GM19238 (cell line): ENCODE measurements around the gene ATXN7L2.

Experiments
- DNase-seq: peaks from one replicate; pipeline ENCODE4 v3.0.0; 2011; ENCODE audit warnings: low spot score; ENCODE audit not compliant: insufficient read length

The ATXN7L2 gene

GRCh38 chr1:109476825-109477224 is 6.9 kb upstream of the ATXN7L2 start:
- DNase-seq, result no peak

- DNase-seq, result no peak
Measured at GRCh38 chr1:109477821-109478220, 5.9 kb upstream of the ATXN7L2 start.

GRCh38 chr1:109478806-109479205 is 4.9 kb upstream of the ATXN7L2 start:
- DNase-seq, result no peak

GRCh38 chr1:109479311-109479710 is 4.4 kb upstream of the ATXN7L2 start:
- DNase-seq, result no peak

GRCh38 chr1:109479901-109480300 is 3.8 kb upstream of the ATXN7L2 start:
- DNase-seq, result no peak

GRCh38 chr1:109481646-109482045 is 2.1 kb upstream of the ATXN7L2 start:
- no peak for DNase-seq

GRCh38 chr1:109482242-109482641 is 1.5 kb upstream of the ATXN7L2 start:
- DNase-seq, result no peak

- DNase-seq, result no peak
Measured at GRCh38 chr1:109482791-109483671, 674 bp upstream of the ATXN7L2 start.

GRCh38 chr1:109484519-109484975 is 842 bp downstream of the ATXN7L2 start:
- DNase-seq, result no peak

GRCh38 chr1:109485001-109485400 is 1.3 kb downstream of the ATXN7L2 start:
- DNase-seq, result no peak

GRCh38 chr1:109487261-109487660 is 3.6 kb downstream of the ATXN7L2 start:
- no peak for DNase-seq

- DNase-seq, result no peak
Measured at GRCh38 chr1:109488201-109488600, 4.5 kb downstream of the ATXN7L2 start.

GRCh38 chr1:109488696-109489095 is 5.0 kb downstream of the ATXN7L2 start:
- DNase-seq, result no peak

GRCh38 chr1:109490029-109490933 is 6.6 kb downstream of the ATXN7L2 start:
- peak; percentile 56 for DNase-seq

- no peak for DNase-seq
Measured at GRCh38 chr1:109490934-109491302, 7.2 kb downstream of the ATXN7L2 start.

GRCh38 chr1:109491372-109491771 is 7.7 kb downstream of the ATXN7L2 start:
- DNase-seq, result no peak

- DNase-seq, result no peak
Measured at GRCh38 chr1:109492779-109493178, 9.1 kb downstream of the ATXN7L2 start.

- no peak for DNase-seq
Measured at GRCh38 chr1:109493227-109493626, 9.5 kb downstream of the ATXN7L2 start.

- DNase-seq, result peak; percentile 94
Measured at GRCh38 chr1:109493805-109494539, 10.3 kb downstream of the ATXN7L2 start, which contains the start of gene CYB561D1. CYB561D1 (plus strand) TSS chr1:109494094; CDS start chr1:109494140, 46 bp downstream.

GRCh38 chr1:109495738-109496137 is 12.0 kb downstream of the ATXN7L2 start:
- no peak for DNase-seq

- DNase-seq, result no peak
Measured at GRCh38 chr1:109497449-109498160, 13.9 kb downstream of the ATXN7L2 start.
